OCI-LY7 (cell line): Measurements from ENCODE around the gene EBLN2. TPM values are rescaled to one million over a fixed set of nuclear protein-coding genes. Genes with fewer than 3 reads are reported as not detected.
A peak's percentile ranks its signal among the peaks of the same experiment; 100 is the strongest.

Source experiments
- BruUV-seq: library from RNA; stranded (reverse); fragments of 400-500 nt; replicated peaks from 2 replicates; lab custom pipeline; 2021; lab: Mats Ljungman, UMichigan
- CTCF ChIA-PET: fragments of 300-600 bp; sonication (Branson Sonifier 250); formaldehyde crosslinking; loops from one replicate; lab custom pipeline; 2022; ENCODE audit warnings: antibody characterized with exemption; ENCODE audit not compliant: unreplicated experiment; lab: Charles Lee
- POLR2A ChIA-PET: fragments of 300-600 bp; sonication (Branson Sonifier 250); formaldehyde crosslinking; loops from one replicate; lab custom pipeline; 2022; ENCODE audit warnings: antibody characterized with exemption; lab: Charles Lee
- DNase-seq: peaks from one replicate; pipeline ENCODE4 v3.0.0-alpha.2; 2015; ENCODE audit warnings: low spot score
- H2AFZ ChIP-seq: fragments of 200-600 bp; sonication (generic), shearing (Covaris generic); 2 replicates; pipeline ENCODE4 v1.6.1; 2014; ENCODE audit warnings: mild to moderate bottlenecking, antibody characterized with exemption, low read length, moderate library complexity
- H3K27ac ChIP-seq: fragments of 200-600 bp; sonication (generic); 2 replicates; pipeline ENCODE4 v1.5.1; 2014; ENCODE audit warnings: mixed run types, low read depth, mild to moderate bottlenecking, moderate library complexity, low read length, inconsistent platforms; ENCODE audit not compliant: poor library complexity, severe bottlenecking
- H3K36me3 ChIP-seq: fragments of 200-600 bp; sonication (generic); 2 replicates; pipeline ENCODE4 v1.6.1; 2014; ENCODE audit warnings: mild to moderate bottlenecking, antibody characterized with exemption, low read length, moderate library complexity, mixed read lengths; ENCODE audit not compliant: insufficient read depth
- H3K4me1 ChIP-seq: fragments of 200-600 bp; sonication (generic); 2 replicates; pipeline ENCODE4 v1.5.1; 2014; ENCODE audit warnings: mild to moderate bottlenecking, low read length; ENCODE audit not compliant: insufficient read depth, poor library complexity, severe bottlenecking
- H3K4me2 ChIP-seq: fragments of 200-600 bp; sonication (generic); 2 replicates; pipeline ENCODE4 v1.6.1; 2014; ENCODE audit warnings: mild to moderate bottlenecking, low read length
- H3K4me3 ChIP-seq: fragments of 200-600 bp; sonication (generic); 2 replicates; pipeline ENCODE4 v1.5.1; 2014; ENCODE audit warnings: mild to moderate bottlenecking, low read depth, low read length; ENCODE audit not compliant: poor library complexity, severe bottlenecking
- H3K79me2 ChIP-seq: fragments of 200-600 bp; sonication (generic); 2 replicates; pipeline ENCODE4 v1.6.1; 2016; ENCODE audit warnings: low read depth, mild to moderate bottlenecking, low read length, moderate library complexity, mixed read lengths; ENCODE audit not compliant: insufficient read depth
- H3K9me2 ChIP-seq: fragments of 200-600 bp; sonication (generic); 2 replicates; pipeline ENCODE4 v1.6.1; 2016; ENCODE audit warnings: mild to moderate bottlenecking, low read length, mixed read lengths; ENCODE audit not compliant: insufficient read depth
- H3K9me3 ChIP-seq: fragments of 200-600 bp; sonication (generic); 2 replicates; pipeline ENCODE4 v1.6.1; 2014; ENCODE audit warnings: mild to moderate bottlenecking, mixed run types, low read length, mixed read lengths
- H4K20me1 ChIP-seq: fragments of 200-600 bp; sonication (generic); 2 replicates; pipeline ENCODE4 v1.6.1; 2014; ENCODE audit warnings: mild to moderate bottlenecking, antibody characterized with exemption, low read length, moderate library complexity, mixed read lengths; ENCODE audit not compliant: insufficient read depth
- CTCF ChIP-seq: fragments of 200-600 bp; sonication (generic); conservative IDR thresholded peaks from 2 replicates; pipeline ENCODE4 v1.5.1; 2014; ENCODE audit warnings: mild to moderate bottlenecking, antibody characterized with exemption, low read length, moderate library complexity, mixed read lengths
- EZH2phosphoT487 ChIP-seq: fragments of 200-600 bp; sonication (generic); IDR thresholded peaks from 2 replicates; pipeline ENCODE4 v1.6.1; 2018; ENCODE audit warnings: low read depth, borderline replicate concordance, mild to moderate bottlenecking, mixed run types, antibody characterized with exemption, low read length, moderate library complexity, mixed read lengths
- intact Hi-C: fragments of 100-400 bp; cut with micrococcal nuclease; formaldehyde crosslinking; loops from one replicate; pipeline ENCODE4 v1.10.0; 2022; ENCODE audit not compliant: unreplicated experiment
- small RNA-seq: library from RNA; depleted of rRNA; stranded (forward); fragments of <200 nt; gene quantifications from one replicate; pipeline ENCODE3, GENCODE V24; 2014
- total RNA-seq, 2 experiments: library from RNA; depleted of rRNA in 1 of 2; stranded (reverse); fragments of >200 nt in 1 of 2; shearing (Covaris generic) in 1 of 2; gene quantifications; 2 replicates each; pipeline ENCODE4 v1.2.3, GENCODE V29; 2014 to 2022

Gene EBLN2
- total RNA-seq, 2 experiments from 2014 or later: 9.3 to 10.5 TPM

GRCh38 chr3:73108750-73109149 lies 47.3 kb downstream of the EBLN2 start:
- Histone ChIP-seq H3K4me1 (no peaks in the 10 kb centered on the region), H3K9me3 (no peaks in the 10 kb centered on the region), H2AFZ (no peak overlapping the region), H3K9me2 (no peaks in the 10 kb centered on the region), H3K27ac (no peak overlapping the region), H3K4me2 (no peak overlapping the region), H4K20me1 (no peaks in the 10 kb centered on the region), H3K36me3 (no peaks in the 10 kb centered on the region), H3K4me3 (no peak overlapping the region), H3K79me2 (no peaks in the 10 kb centered on the region)
- ChIA-PET CTCF (no interaction called here), POLR2A (interaction anchor here (0.7 kb wide), 2 partner anchors 331 to 386 kb away, joined by 3 to 4 read pairs; no protein-coding TSS in a partner anchor)
- intact Hi-C loops: no loop called here
- TF ChIP-seq CTCF (no peak), EZH2phosphoT487 (no peak)
- no peak for DNase-seq
- BruUV-seq: no TSS peak

GRCh38 chr3:73110530-73110929 lies 49.1 kb downstream of the EBLN2 start:
- BruUV-seq: no TSS peak
- ChIA-PET CTCF (no interaction called here), POLR2A (no interaction called here)
- H3K9me3 ChIP-seq: no peaks in the 10 kb centered on the region
- no peak overlapping the region for H3K27ac ChIP-seq
- no peaks in the 10 kb centered on the region for H3K9me2 ChIP-seq
- H4K20me1 ChIP-seq: no peaks in the 10 kb centered on the region
- no peaks in the 10 kb centered on the region for H3K4me1 ChIP-seq
- TF ChIP-seq CTCF (no peak), EZH2phosphoT487 (no peak)
- intact Hi-C loops: no loop called here
- DNase-seq: no peak
- no peak overlapping the region for H3K4me2 ChIP-seq
- H3K79me2 ChIP-seq: no peaks in the 10 kb centered on the region
- no peaks in the 10 kb centered on the region for H3K36me3 ChIP-seq
- no peak overlapping the region for H3K4me3 ChIP-seq
- H2AFZ ChIP-seq: no peak overlapping the region

Small RNAs within 50 kb of the gene (small RNA-seq; reads per million reads assigned to genes)
- gene RNU2-64P: 32.5 reads per million, percentile 98 among the genes with 10 or more reads in this experiment
- gene RNU6-557P: not detected
- gene RNU7-19P: 1.3 reads per million, percentile 61 among the genes with 10 or more reads in this experiment

Other genes with a start within 250 kb of the EBLN2 start
- gene SHQ1, start 213.2 kb upstream of the EBLN2 start, total RNA-seq (2014; rRNA removed; shearing (Covaris generic)): 19.7 and 24.3 TPM in 2 replicates
- 34.9 and 35.5 TPM in 2 replicates for gene SHQ1, start 213.2 kb upstream of the EBLN2 start, total RNA-seq (2022)
- gene GXYLT2, start 173.6 kb upstream of the EBLN2 start, total RNA-seq (2014; rRNA removed; shearing (Covaris generic)): not detected in 2 replicates
- gene GXYLT2, start 173.6 kb upstream of the EBLN2 start, total RNA-seq (2022): not detected in 2 replicates
- gene PPP4R2, start 64.8 kb upstream of the EBLN2 start, total RNA-seq (2014; rRNA removed; shearing (Covaris generic)): 52.0 and 63.5 TPM in 2 replicates
- 86.5 and 99.5 TPM in 2 replicates for gene PPP4R2, start 64.8 kb upstream of the EBLN2 start, total RNA-seq (2022)